Measurements from ENCODE around the gene PLD5. TPM values are rescaled to one million over a fixed set of nuclear protein-coding genes. Genes with fewer than 3 reads are reported as not detected.
"Not testable (repeated sequence)": the region's sequence is repeated elsewhere in the genome, so short reads cannot be mapped to it uniquely, and the experiment has no call there.

PLD5 gene
- total RNA-seq, 1 donor from 2014 or later: 1.9 TPM

DNA sequence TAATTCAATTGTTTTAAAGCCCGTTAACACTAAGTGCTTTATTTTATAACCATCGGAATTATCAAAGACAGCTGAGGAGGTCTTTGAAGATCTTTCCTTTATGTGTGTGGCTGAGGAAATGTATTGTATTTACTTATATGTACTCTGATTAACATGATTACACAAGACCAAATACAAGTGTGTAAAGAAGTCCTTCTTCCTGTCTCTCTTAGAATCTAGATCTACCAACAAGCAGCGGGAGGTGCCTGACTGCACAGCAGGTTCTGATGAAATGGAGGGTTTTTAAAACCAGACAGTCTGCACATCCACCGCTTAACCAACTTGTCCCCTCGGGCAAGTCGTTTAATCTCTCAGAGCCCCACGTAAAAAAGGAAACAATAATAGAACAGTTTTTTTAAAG lies 285.1 kb downstream of the PLD5 start:
- no peak for TF ChIP-seq CTCF (IDR thresholded peaks at IDR 0.05; ENCODE audit: insufficient read depth, low read length, poor library complexity, severe bottlenecking)
- no peak overlapping the region for H3K4me3 ChIP-seq (ENCODE audit: low read depth, low read length)
- DNase-seq (ENCODE audit: low read depth): no peak

GRCh38 chr1:242237051-242237450 lies 287.4 kb downstream of the PLD5 start:
- Histone ChIP-seq H3K4me3 (ENCODE audit: low read depth, low read length) (no peak overlapping the region), H3K27me3 (ENCODE audit: control insufficient read depth, insufficient read depth, low read length) (no peaks in the 10 kb centered on the region), H3K36me3 (ENCODE audit: control insufficient read depth, insufficient read depth, low read length) (no peaks in the 10 kb centered on the region)
- no peak for DNase-seq (ENCODE audit: low read depth)
- TF ChIP-seq CTCF (IDR thresholded peaks at IDR 0.05; ENCODE audit: insufficient read depth, low read length, poor library complexity, severe bottlenecking): no peak

More for the DNA sequence above, 285.1 kb downstream of the PLD5 start:
- Histone ChIP-seq H3K27me3 (ENCODE audit: control insufficient read depth, insufficient read depth, low read length) (no peaks in the 10 kb centered on the region), H3K36me3 (ENCODE audit: control insufficient read depth, insufficient read depth, low read length) (no peaks in the 10 kb centered on the region)

DNA sequence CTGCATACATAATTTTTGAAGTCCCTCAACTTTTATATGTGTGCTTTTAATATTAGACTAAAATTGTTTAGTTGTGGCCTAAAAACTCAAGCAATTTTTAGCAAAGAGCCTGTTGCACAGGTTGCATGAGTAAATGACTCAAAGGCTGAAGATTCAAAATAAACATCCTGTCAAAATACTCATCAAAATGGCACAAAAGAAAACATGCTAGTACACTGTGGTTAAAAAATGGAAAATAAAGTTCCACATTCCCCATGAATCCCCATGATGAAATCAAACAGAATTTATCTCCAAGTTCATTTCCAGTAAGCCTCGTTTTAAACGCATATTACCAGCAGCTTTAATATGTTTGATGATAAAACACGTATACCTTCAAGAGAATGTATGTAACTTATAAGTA lies 295.5 kb downstream of the PLD5 start:
- no peak for DNase-seq (ENCODE audit: low read depth)
- Histone ChIP-seq H3K36me3 (ENCODE audit: control insufficient read depth, insufficient read depth, low read length) (no peaks in the 10 kb centered on the region), H3K4me3 (ENCODE audit: low read depth, low read length) (no peak overlapping the region), H3K27me3 (ENCODE audit: control insufficient read depth, insufficient read depth, low read length) (no peaks in the 10 kb centered on the region)
- TF ChIP-seq CTCF (IDR thresholded peaks at IDR 0.05; ENCODE audit: insufficient read depth, low read length, poor library complexity, severe bottlenecking): no peak

GRCh38 chr1:242225767-242226573 lies 298.5 kb downstream of the PLD5 start:
- no peak for TF ChIP-seq CTCF (IDR thresholded peaks at IDR 0.05; ENCODE audit: insufficient read depth, low read length, poor library complexity, severe bottlenecking)
- Histone ChIP-seq H3K27me3 (ENCODE audit: control insufficient read depth, insufficient read depth, low read length) (no peaks in the 10 kb centered on the region), H3K4me3 (ENCODE audit: low read depth, low read length) (no peak overlapping the region), H3K36me3 (ENCODE audit: control insufficient read depth, insufficient read depth, low read length) (no peaks in the 10 kb centered on the region)
- no peak for DNase-seq (ENCODE audit: low read depth)

GRCh38 chr1:242224878-242225766 lies 299.4 kb downstream of the PLD5 start:
- not testable (repeated sequence) for DNase-seq (ENCODE audit: low read depth); H3K4me3 ChIP-seq (ENCODE audit: low read depth, low read length)

DNA sequence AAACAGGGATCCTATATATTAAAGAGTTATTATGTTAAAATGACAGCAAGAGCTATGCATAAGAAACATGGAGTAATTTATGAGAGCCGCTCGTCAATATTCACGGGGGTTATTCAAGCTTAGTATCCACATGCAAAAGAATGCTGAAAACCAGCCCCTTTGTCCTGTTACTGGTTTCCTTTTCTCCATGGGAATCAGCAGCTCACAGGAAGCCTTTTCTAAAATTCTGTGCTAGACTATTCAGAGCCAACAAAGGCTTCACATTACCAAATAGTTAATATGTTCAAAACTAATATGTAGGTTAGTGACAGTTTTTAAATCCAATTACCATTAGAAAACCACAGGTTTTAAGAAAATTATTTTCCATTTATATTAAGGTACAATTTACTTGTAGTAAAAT lies 300.0 kb downstream of the PLD5 start:
- Histone ChIP-seq H3K36me3 (ENCODE audit: control insufficient read depth, insufficient read depth, low read length) (no peaks in the 10 kb centered on the region), H3K27me3 (ENCODE audit: control insufficient read depth, insufficient read depth, low read length) (no peaks in the 10 kb centered on the region), H3K4me3 (ENCODE audit: low read depth, low read length) (no peak overlapping the region)
- DNase-seq (ENCODE audit: low read depth): no peak
- no peak for TF ChIP-seq CTCF (IDR thresholded peaks at IDR 0.05; ENCODE audit: insufficient read depth, low read length, poor library complexity, severe bottlenecking)

More at GRCh38 chr1:242224878-242225766, 299.4 kb downstream of the PLD5 start:
- not testable (repeated sequence) for H3K27me3 ChIP-seq (ENCODE audit: control insufficient read depth, insufficient read depth, low read length); H3K36me3 ChIP-seq (ENCODE audit: control insufficient read depth, insufficient read depth, low read length)

Measured in kidney epithelial cell (primary cell).